Fibroblast of the aortic adventitia (primary cell): ENCODE data around the gene ACSBG1. TPM values are rescaled to one million over a fixed set of nuclear protein-coding genes. Genes with fewer than 3 reads are reported as not detected.
A peak's percentile ranks its signal among the peaks of the same experiment; 100 is the strongest.

Experiments
- DNase-seq: peaks from one replicate; pipeline ENCODE4 v3.0.0-alpha.2; 2010; ENCODE audit warnings: low read depth
- H3K4me3 ChIP-seq: 2 replicates; pipeline ENCODE4 v1.5.1; 2011; ENCODE audit warnings: low read depth, mild to moderate bottlenecking, control low read depth, low read length, moderate library complexity
- total RNA-seq: library from RNA; depleted of rRNA; stranded (reverse); fragments of >200 nt; gene quantifications from 2 replicates; pipeline ENCODE4 v1.2.3, GENCODE V29; 2012; ENCODE audit warnings: low replicate concordance
- TF ChIP-seq, protein P1 (sequence below): IDR thresholded peaks from 2 replicates; pipeline ENCODE4 v1.5.1; 2011; ENCODE audit warnings: mild to moderate bottlenecking, low read length, control low read depth, inconsistent platforms; ENCODE audit not compliant: insufficient read depth

The ACSBG1 gene
- total RNA-seq, 1 donor, result under 0.01 TPM

DNA sequence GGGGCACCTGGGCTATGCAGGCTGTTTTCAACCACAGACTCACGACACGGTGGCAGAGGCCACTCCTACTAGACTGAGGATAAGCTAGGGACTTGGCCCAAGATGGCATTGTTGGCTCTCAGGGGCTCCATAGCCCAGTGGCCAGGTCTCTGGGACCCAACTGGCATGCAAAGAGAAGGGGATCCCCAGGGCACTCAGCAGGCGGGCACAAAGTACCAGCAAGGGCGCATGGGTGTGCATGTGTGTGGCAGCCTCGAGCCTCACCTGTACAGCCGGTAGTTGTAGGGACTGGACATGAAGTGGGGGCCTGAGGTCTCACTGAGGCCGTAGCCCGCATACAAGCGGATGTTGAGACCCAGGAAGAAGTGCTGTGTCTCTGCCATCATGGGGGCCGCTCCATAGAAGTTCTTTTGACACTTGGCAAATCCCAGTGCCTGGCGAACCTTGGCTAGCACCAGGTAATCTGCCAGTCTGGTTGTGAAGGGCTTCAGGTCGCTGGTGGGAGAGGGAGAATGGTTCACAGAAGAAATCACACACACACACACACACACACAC is 55.0 kb downstream of the ACSBG1 start:
- TF ChIP-seq, protein P1, sequence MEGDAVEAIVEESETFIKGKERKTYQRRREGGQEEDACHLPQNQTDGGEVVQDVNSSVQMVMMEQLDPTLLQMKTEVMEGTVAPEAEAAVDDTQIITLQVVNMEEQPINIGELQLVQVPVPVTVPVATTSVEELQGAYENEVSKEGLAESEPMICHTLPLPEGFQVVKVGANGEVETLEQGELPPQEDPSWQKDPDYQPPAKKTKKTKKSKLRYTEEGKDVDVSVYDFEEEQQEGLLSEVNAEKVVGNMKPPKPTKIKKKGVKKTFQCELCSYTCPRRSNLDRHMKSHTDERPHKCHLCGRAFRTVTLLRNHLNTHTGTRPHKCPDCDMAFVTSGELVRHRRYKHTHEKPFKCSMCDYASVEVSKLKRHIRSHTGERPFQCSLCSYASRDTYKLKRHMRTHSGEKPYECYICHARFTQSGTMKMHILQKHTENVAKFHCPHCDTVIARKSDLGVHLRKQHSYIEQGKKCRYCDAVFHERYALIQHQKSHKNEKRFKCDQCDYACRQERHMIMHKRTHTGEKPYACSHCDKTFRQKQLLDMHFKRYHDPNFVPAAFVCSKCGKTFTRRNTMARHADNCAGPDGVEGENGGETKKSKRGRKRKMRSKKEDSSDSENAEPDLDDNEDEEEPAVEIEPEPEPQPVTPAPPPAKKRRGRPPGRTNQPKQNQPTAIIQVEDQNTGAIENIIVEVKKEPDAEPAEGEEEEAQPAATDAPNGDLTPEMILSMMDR, result no peak
- no peak overlapping the region for H3K4me3 ChIP-seq
- DNase-seq, result no peak

DNA sequence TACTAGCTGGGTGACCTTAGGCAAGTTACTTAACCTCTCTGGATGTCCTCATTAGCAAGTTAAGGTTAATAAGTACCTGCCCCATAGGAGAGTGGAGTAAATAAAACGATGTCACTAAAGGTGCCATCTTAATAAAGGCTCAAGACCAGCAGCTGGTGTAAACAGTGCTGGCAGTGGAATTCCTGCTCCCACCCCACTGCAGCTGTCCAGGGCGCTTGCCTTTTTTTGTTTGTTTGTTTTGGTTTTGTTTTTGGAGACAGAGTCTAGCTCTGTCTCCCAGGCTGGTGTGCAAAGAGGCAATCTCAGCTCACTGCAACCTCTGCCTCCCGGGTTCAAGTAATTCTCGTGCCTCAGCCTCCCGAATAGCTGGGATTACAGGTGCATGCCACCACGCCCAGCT is 56.3 kb downstream of the ACSBG1 start:
- DNase-seq, result no peak
- TF ChIP-seq, protein P1, result no peak

DNA sequence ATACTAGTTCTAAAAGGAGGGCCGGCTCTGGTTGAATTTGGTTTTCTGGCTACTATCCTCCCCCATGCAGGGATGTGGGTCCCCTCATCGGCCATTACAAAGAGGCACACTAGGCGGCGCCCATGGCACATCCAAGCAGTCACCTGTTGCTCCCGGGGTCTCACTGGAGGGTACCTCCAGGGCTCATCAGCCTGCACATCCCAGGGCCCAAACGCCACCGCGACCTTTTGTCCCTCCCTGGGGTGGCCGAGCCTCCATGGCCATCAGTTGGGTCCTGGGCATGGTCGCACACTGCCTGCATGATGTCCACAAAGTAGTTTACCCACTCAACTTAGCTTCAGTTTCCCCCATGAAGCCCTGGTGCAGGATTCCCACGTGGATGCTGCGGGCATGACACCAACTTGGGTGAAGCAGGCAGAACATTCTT is 56.9 kb downstream of the ACSBG1 start:
- DNase-seq, result peak; percentile 10
- TF ChIP-seq, protein P1, result peak; percentile 63
- no peak overlapping the region for H3K4me3 ChIP-seq

More for the DNA sequence above, 56.3 kb downstream of the ACSBG1 start:
- H3K4me3 ChIP-seq, result no peak overlapping the region

DNA sequence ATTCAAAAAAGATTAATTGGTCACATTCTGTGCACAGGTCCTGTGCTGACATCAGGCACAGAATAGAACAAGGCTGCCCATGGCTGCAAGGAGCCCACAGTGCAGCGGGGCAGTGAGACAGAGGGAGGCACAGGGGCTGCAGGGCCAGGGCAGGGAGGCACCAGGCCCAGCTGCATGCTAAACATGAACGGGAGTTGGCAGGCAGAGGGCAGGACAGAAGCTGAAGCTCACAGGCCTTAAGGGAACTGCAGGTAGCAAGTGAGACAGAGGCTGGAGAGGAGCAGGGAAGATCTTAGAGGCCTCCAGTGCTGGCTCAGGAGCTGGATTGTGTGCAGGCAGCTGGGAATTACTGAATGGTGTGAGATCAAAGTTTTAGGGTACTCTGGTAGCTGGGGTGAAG is 59.0 kb downstream of the ACSBG1 start:
- no peak for DNase-seq
- no peak overlapping the region for H3K4me3 ChIP-seq
- TF ChIP-seq, protein P1, result no peak

DNA sequence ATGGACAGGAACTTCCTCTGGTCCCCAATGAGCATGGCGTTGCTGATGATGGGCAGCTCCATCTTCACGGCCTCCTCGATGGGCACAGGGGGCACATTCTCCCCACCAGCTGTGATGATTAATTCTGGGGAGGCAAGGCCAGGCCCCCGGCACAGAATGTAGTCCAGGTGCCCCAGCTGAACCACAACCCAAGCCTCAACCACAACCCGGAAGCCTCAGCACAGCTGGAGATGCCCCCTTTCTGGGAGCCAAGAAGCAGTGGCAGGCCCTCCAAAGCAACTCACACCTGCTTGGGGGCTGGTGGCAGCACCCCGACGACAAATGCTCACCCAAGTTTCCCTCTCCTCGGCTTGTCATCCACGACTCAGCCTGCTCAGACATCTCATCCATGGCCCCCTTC is 60.0 kb downstream of the ACSBG1 start:
- no peak overlapping the region for H3K4me3 ChIP-seq
- no peak for DNase-seq
- TF ChIP-seq, protein P1, result no peak

DNA sequence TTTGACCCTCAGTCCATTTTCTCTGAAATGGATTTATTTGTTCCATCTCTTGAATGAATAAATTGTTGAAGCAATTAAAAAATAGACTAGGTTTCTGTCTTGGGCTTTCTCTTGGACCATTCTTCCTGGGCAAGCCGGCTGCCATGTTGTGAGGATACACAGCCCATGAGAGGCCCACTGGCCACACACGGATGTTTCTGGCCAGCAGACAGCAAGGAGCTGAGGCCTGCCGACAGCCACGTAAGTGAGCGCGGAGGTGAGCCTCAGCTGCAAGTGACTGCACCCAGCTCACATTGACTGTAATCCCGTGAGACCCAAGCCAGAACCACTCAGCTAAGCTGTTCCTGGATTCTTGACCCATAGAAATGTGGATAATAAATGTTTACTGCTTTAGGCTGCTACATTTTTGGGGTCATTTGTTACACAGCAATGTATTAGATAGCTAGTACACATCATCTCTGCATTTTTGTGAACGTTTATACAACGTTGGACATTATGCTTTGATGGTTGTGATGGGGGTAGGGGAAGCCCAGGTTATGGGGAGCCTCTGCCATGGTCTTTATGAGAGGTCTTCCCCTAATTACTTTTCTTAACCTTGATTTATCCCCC is 62.4 kb downstream of the ACSBG1 start:
- TF ChIP-seq, protein P1, result no peak
- no peak for DNase-seq
- no peak overlapping the region for H3K4me3 ChIP-seq
